ENCODE measurements around the gene DLG2. TPM values are rescaled to one million over a fixed set of nuclear protein-coding genes. Genes with fewer than 3 reads are reported as not detected.

Gene DLG2
- total RNA-seq, 3 donors from 2014 or later (not counting 1 experiment from before 2014, with no cell fraction given) = 1.7 to 2.9 (median 2.2) TPM

DNA sequence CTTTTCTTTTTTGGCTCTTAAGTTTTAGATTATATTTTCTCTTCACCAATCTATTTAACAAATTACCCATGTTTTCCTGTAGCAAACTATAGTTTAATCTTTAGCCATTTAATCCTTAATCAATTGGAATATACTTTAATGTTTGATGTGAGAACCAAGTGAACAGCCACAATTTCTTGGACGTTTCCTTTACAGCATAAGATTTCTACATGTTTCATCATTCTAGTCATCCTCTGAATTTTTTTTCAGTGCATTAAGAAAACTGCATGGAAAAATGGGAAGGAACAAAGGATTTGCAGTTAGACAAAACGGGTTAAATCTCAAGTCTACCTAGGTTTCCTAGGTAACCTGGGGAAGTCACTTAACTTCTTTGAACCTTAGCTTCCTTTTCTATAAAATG is 1833.8 kb downstream of the DLG2 start:
- H3K27ac Mint-ChIP-seq = no peak overlapping the region
- H3K27me3 ChIP-seq (ENCODE audit: control insufficient read depth, insufficient read depth, low read length) = no peaks in the 10 kb centered on the region
- H3K9me3 ChIP-seq (ENCODE audit: control insufficient read depth, insufficient read depth, low read length) = no peaks in the 10 kb centered on the region
- 53% methylated on average over 2 of the region's 2 CpGs for WGBS (ENCODE audit: insufficient coverage)
- H3K4me3 Mint-ChIP-seq = no peak overlapping the region
- ATAC-seq (no peak), DNase-seq (no peak)
- H3K27ac ChIP-seq (ENCODE audit: low read length) = no peak overlapping the region
- H3K9me3 Mint-ChIP-seq = peaks cover 0 to 4% of the 10 kb centered on the region in 2 donors
- intact Hi-C loops (cut with micrococcal nuclease) = no loop called here
- no peaks in the 10 kb centered on the region for H3K4me1 ChIP-seq (ENCODE audit: control insufficient read depth, insufficient read depth, low read length)
- TF ChIP-seq CTCF (IDR thresholded peaks at IDR 0.05) = no peak
- H3K36me3 ChIP-seq (ENCODE audit: control insufficient read depth, insufficient read depth, low read length) = no peaks in the 10 kb centered on the region
- no peaks in the 10 kb centered on the region for H3K4me1 Mint-ChIP-seq
- H3K4me3 ChIP-seq (ENCODE audit: low read length) = no peak overlapping the region
- no peaks in the 10 kb centered on the region for H3K36me3 Mint-ChIP-seq
- no peaks in the 10 kb centered on the region for H3K27me3 Mint-ChIP-seq (ENCODE audit: low read depth in 2 of 2)

- H3K9me3 Mint-ChIP-seq = peaks cover 0 to 4% of the 10 kb centered on the region in 2 donors
- no peak overlapping the region for H3K27ac ChIP-seq (ENCODE audit: low read length)
- 95% methylated on average over 17 of the region's 17 CpGs for WGBS (ENCODE audit: insufficient coverage)
These were observed 1835.6 kb downstream of the DLG2 start for GRCh38 chr11:83791557-83791956.

GRCh38 chr11:83785942-83786341 is 1841.2 kb downstream of the DLG2 start:
- no peaks in the 10 kb centered on the region for H3K36me3 Mint-ChIP-seq
- H3K9me3 Mint-ChIP-seq = no peaks in the 10 kb centered on the region
- no peak overlapping the region for H3K27ac ChIP-seq (ENCODE audit: low read length)
- ATAC-seq (no peak), DNase-seq (no peak)
- no peak overlapping the region for H3K4me3 Mint-ChIP-seq
- no peaks in the 10 kb centered on the region for H3K4me1 Mint-ChIP-seq
- no peak overlapping the region for H3K4me3 ChIP-seq (ENCODE audit: low read length)
- H3K27me3 Mint-ChIP-seq (ENCODE audit: low read depth in 2 of 2) = no peaks in the 10 kb centered on the region
- no peak overlapping the region for H3K27ac Mint-ChIP-seq
- no peaks in the 10 kb centered on the region for H3K4me1 ChIP-seq (ENCODE audit: control insufficient read depth, insufficient read depth, low read length)
- no peaks in the 10 kb centered on the region for H3K9me3 ChIP-seq (ENCODE audit: control insufficient read depth, insufficient read depth, low read length)
- no peaks in the 10 kb centered on the region for H3K27me3 ChIP-seq (ENCODE audit: control insufficient read depth, insufficient read depth, low read length)
- H3K36me3 ChIP-seq (ENCODE audit: control insufficient read depth, insufficient read depth, low read length) = no peaks in the 10 kb centered on the region
- intact Hi-C loops (cut with micrococcal nuclease) = no loop called here
- TF ChIP-seq CTCF (IDR thresholded peaks at IDR 0.05) = no peak
- WGBS (ENCODE audit: insufficient coverage) = 63% methylated on average over 2 of the region's 2 CpGs

More at GRCh38 chr11:83791557-83791956, 1835.6 kb downstream of the DLG2 start:
- Mint-ChIP-seq H3K27ac (no peak overlapping the region), H3K36me3 (no peaks in the 10 kb centered on the region), H3K4me3 (no peak overlapping the region), H3K4me1 (no peaks in the 10 kb centered on the region), H3K27me3 (ENCODE audit: low read depth in 2 of 2) (no peaks in the 10 kb centered on the region)
- no peaks in the 10 kb centered on the region for H3K9me3 ChIP-seq (ENCODE audit: control insufficient read depth, insufficient read depth, low read length)
- intact Hi-C loops (cut with micrococcal nuclease) = no loop called here
- H3K4me3 ChIP-seq (ENCODE audit: low read length) = no peak overlapping the region
- H3K4me1 ChIP-seq (ENCODE audit: control insufficient read depth, insufficient read depth, low read length) = no peaks in the 10 kb centered on the region
- H3K36me3 ChIP-seq (ENCODE audit: control insufficient read depth, insufficient read depth, low read length) = no peaks in the 10 kb centered on the region
- no peak for DNase-seq
- no peaks in the 10 kb centered on the region for H3K27me3 ChIP-seq (ENCODE audit: control insufficient read depth, insufficient read depth, low read length)
- ATAC-seq = no peak
- TF ChIP-seq CTCF (IDR thresholded peaks at IDR 0.05) = no peak

DNA sequence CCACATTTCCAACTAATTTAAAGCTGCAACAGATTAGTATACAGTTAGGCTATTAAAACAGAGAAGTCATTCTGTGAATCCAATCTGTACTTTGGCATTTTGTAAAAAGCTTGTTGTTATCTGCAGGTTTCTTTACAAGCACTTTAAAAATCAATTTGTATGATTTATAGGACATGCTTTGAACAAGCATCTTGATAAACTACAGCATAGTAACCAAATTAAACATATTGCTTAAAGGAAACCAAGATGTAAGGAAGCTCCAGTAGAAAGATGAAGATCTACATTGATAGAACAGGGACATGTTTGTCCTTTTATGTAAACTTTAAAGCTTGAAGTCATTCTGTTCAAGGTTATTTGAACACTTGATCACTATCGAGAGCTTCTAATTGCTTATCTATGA is 1842.7 kb downstream of the DLG2 start:
- H3K4me1 ChIP-seq (ENCODE audit: control insufficient read depth, insufficient read depth, low read length) = no peaks in the 10 kb centered on the region
- H3K36me3 Mint-ChIP-seq = no peaks in the 10 kb centered on the region
- WGBS (ENCODE audit: insufficient coverage) = no CpG with 5 or more reads among the region's 1 CpG
- ATAC-seq (no peak), DNase-seq (no peak)
- intact Hi-C loops (cut with micrococcal nuclease) = no loop called here
- H3K9me3 Mint-ChIP-seq = no peaks in the 10 kb centered on the region
- H3K27ac ChIP-seq (ENCODE audit: low read length) = no peak overlapping the region
- H3K4me3 Mint-ChIP-seq = no peak overlapping the region
- H3K27me3 ChIP-seq (ENCODE audit: control insufficient read depth, insufficient read depth, low read length) = no peaks in the 10 kb centered on the region
- no peak overlapping the region for H3K27ac Mint-ChIP-seq
- no peaks in the 10 kb centered on the region for H3K27me3 Mint-ChIP-seq (ENCODE audit: low read depth in 2 of 2)
- H3K4me3 ChIP-seq (ENCODE audit: low read length) = no peak overlapping the region
- no peaks in the 10 kb centered on the region for H3K4me1 Mint-ChIP-seq
- no peaks in the 10 kb centered on the region for H3K36me3 ChIP-seq (ENCODE audit: control insufficient read depth, insufficient read depth, low read length)
- TF ChIP-seq CTCF (IDR thresholded peaks at IDR 0.05) = no peak
- H3K9me3 ChIP-seq (ENCODE audit: control insufficient read depth, insufficient read depth, low read length) = no peaks in the 10 kb centered on the region
